SK-N-SH (cell line): ENCODE data around the gene SND1. TPM values are rescaled to one million over a fixed set of nuclear protein-coding genes. Genes with fewer than 3 reads are reported as not detected.

ENCODE experiments used
- CTCF ChIA-PET: fragments of 300-600, 350-600 bp; formaldehyde crosslinking; extraction: SDS; loops from one replicate; lab custom pipeline; 2021; lab: Yijun Ruan, JAX
- POLR2A ChIA-PET: fragments of 350-600 bp; sonication (Branson Sonifier 250); formaldehyde crosslinking; extraction: SDS; loops from one replicate; lab custom pipeline; 2020; ENCODE audit warnings: antibody characterized with exemption, inconsistent platforms; lab: Yijun Ruan, JAX
- DNase-seq: peaks from one replicate; pipeline ENCODE4 v3.0.0; 2012
- H2AFZ ChIP-seq: fragments of 200-600 bp; sonication (generic); 2 replicates; pipeline ENCODE4 v1.8.1; 2016; ENCODE audit warnings: antibody characterized with exemption, mild to moderate bottlenecking, low read depth
- H3F3A ChIP-seq: fragments of 200-600 bp; sonication (generic); replicated peaks from 2 replicates; pipeline ENCODE3; 2016; ENCODE audit warnings: antibody characterized with exemption, mild to moderate bottlenecking; ENCODE audit not compliant: insufficient read depth
- H3K27ac ChIP-seq, 2 experiments: fragments of 200-500 bp in 1 of 2; fragments of 200-600 bp in 1 of 2; sonication (Bioruptor generic) in 1 of 2; sonication (generic), shearing (Covaris generic) in 1 of 2; 2 replicates each; pipeline versions ENCODE4 v1.5.1 to v1.6.1; 2014 to 2016; ENCODE audit warnings: low read depth in 2 of 2, inconsistent platforms in 1 of 2, low read length in 1 of 2, mild to moderate bottlenecking in 1 of 2, mixed read lengths in 1 of 2
- H3K27me3 ChIP-seq: fragments of 200-600 bp; sonication (generic), shearing (Covaris generic); 2 replicates; pipeline ENCODE4 v1.6.1; 2016; ENCODE audit warnings: mixed run types; ENCODE audit not compliant: insufficient read depth
- H3K36me3 ChIP-seq, 2 experiments: fragments of 200-500 bp in 1 of 2; fragments of 200-600 bp in 1 of 2; sonication (Bioruptor generic) in 1 of 2; sonication (generic) in 1 of 2; replicated peaks in 1 of 2; 2 replicates each; pipeline versions ENCODE3 to v1.5.1; 2014 to 2016; ENCODE audit warnings: low read length in 1 of 2, mild to moderate bottlenecking in 1 of 2; ENCODE audit not compliant: insufficient read depth in 2 of 2, control insufficient read depth in 1 of 2
- H3K4me1 ChIP-seq, 2 experiments: fragments of 200-500 bp in 1 of 2; fragments of 200-600 bp in 1 of 2; sonication (Bioruptor generic) in 1 of 2; sonication (generic), shearing (Covaris generic) in 1 of 2; 2 replicates each; pipeline versions ENCODE4 v1.5.1 to v1.6.1; 2014 to 2016; ENCODE audit warnings: low read depth in 1 of 2, low read length in 1 of 2, mixed run types in 1 of 2; ENCODE audit not compliant: insufficient read depth in 2 of 2, control insufficient read depth in 1 of 2
- H3K4me2 ChIP-seq: fragments of 200-600 bp; sonication (generic), shearing (Covaris generic); 2 replicates; pipeline ENCODE4 v1.6.1; 2017; ENCODE audit warnings: mixed run types
- H3K4me3 ChIP-seq, 2 experiments: fragments of 200-500 bp in 1 of 2; fragments of 200-600 bp in 1 of 2; sonication (Bioruptor generic) in 1 of 2; sonication (generic), shearing (Covaris generic) in 1 of 2; 2 replicates each; pipeline versions ENCODE4 v1.5.1 to v1.8.1; 2014 to 2016; ENCODE audit warnings: low read depth in 2 of 2, inconsistent platforms in 1 of 2, low read length in 1 of 2, mild to moderate bottlenecking in 1 of 2, mixed read lengths in 1 of 2, moderate library complexity in 1 of 2
- H3K79me2 ChIP-seq: fragments of 200-600 bp; sonication (generic); 2 replicates; pipeline ENCODE4 v1.8.1; 2017; ENCODE audit warnings: mild to moderate bottlenecking; ENCODE audit not compliant: insufficient read depth
- H3K9ac ChIP-seq: fragments of 200-600 bp; sonication (generic); 2 replicates; pipeline ENCODE4 v1.6.1; 2017; ENCODE audit warnings: mixed run types
- H3K9me2 ChIP-seq: fragments of 200-600 bp; sonication (generic); 2 replicates; pipeline ENCODE4 v1.6.1; 2017; ENCODE audit warnings: mixed run types
- H3K9me3 ChIP-seq: fragments of 200-600 bp; sonication (generic); 2 replicates; pipeline ENCODE4 v1.6.1; 2017; ENCODE audit warnings: mixed run types, mild to moderate bottlenecking, moderate library complexity
- H4K20me1 ChIP-seq: fragments of 200-600 bp; sonication (generic); 2 replicates; pipeline ENCODE4 v1.6.1; 2017; ENCODE audit warnings: mild to moderate bottlenecking, mixed run types; ENCODE audit not compliant: insufficient read depth
- ELF1 ChIP-seq: IDR thresholded peaks from 2 replicates; pipeline ENCODE4 v1.4.0; 2012
- EP300 ChIP-seq, 2 experiments: IDR thresholded peaks; 2 replicates each; pipeline versions ENCODE4 v1.4.0 to v1.6.1; 2012; ENCODE audit warnings: borderline replicate concordance in 1 of 2, low read depth in 1 of 2, low read length in 1 of 2
- EZH2phosphoT487 ChIP-seq: fragments of 200-600 bp; sonication (generic); IDR thresholded peaks from 2 replicates; pipeline ENCODE4 v1.6.1; 2017; ENCODE audit warnings: low read depth, mixed run types, mild to moderate bottlenecking, antibody characterized with exemption, moderate library complexity, borderline replicate concordance
- FOXJ3 ChIP-seq: sonication (generic); formaldehyde crosslinking; IDR thresholded peaks from 2 replicates; pipeline ENCODE4 v1.5.1; 2020; ENCODE audit warnings: mild to moderate bottlenecking, missing genetic modification reagents
- MAX ChIP-seq: IDR thresholded peaks from 2 replicates; pipeline ENCODE4 v1.4.0; 2012; ENCODE audit warnings: low read depth
- MEF2A ChIP-seq: IDR thresholded peaks from 2 replicates; pipeline ENCODE4 v1.4.0; 2012; ENCODE audit warnings: low read depth, borderline replicate concordance
- NFIC ChIP-seq: IDR thresholded peaks from 2 replicates; pipeline ENCODE4 v1.4.0; 2012; ENCODE audit warnings: borderline replicate concordance
- NRF1 ChIP-seq: IDR thresholded peaks from 2 replicates; pipeline ENCODE4 v1.6.1; 2012; ENCODE audit warnings: low read depth, mild to moderate bottlenecking, low read length
- POLR2AphosphoS5 ChIP-seq: IDR thresholded peaks from 2 replicates; pipeline ENCODE4 v1.6.1; 2012; ENCODE audit warnings: low read depth, low read length
- RAD21 ChIP-seq: IDR thresholded peaks from 2 replicates; pipeline ENCODE4 v1.6.1; 2012; ENCODE audit warnings: mild to moderate bottlenecking, low read length
- REST ChIP-seq: IDR thresholded peaks from 2 replicates; pipeline ENCODE4 v1.6.1; 2012; ENCODE audit warnings: mild to moderate bottlenecking, low read depth, low read length, moderate library complexity
- SIN3A ChIP-seq: IDR thresholded peaks from 2 replicates; pipeline ENCODE4 v1.6.1; 2012; ENCODE audit warnings: low read depth, mild to moderate bottlenecking, low read length, moderate library complexity, borderline replicate concordance
- SMC3 ChIP-seq: IDR thresholded peaks from 2 replicates; pipeline ENCODE4 v1.6.1; 2012; ENCODE audit warnings: low read depth, low read length, improper control_type of control experiment
- TEAD4 ChIP-seq: IDR thresholded peaks from 2 replicates; pipeline ENCODE4 v1.4.0; 2012; ENCODE audit warnings: mild to moderate bottlenecking, borderline replicate concordance; ENCODE audit not compliant: insufficient read depth
- YY1 ChIP-seq: IDR thresholded peaks from 2 replicates; pipeline ENCODE4 v1.4.0; 2012; ENCODE audit warnings: low read depth, mild to moderate bottlenecking
- ZBTB33 ChIP-seq: IDR thresholded peaks from 2 replicates; pipeline ENCODE4 v1.4.0; 2012; ENCODE audit warnings: low read depth, borderline replicate concordance
- polyA plus RNA-seq, 3 experiments: library from polyadenylated mRNA; depleted of rRNA; stranded (reverse); fragments of >200 nt; gene quantifications; 2 replicates each; pipeline ENCODE4 v1.2.3, GENCODE V29; 2012
- TF ChIP-seq, protein P1 (sequence below): fragments of 150-350 bp; IDR thresholded peaks from 2 replicates; pipeline ENCODE4 v1.6.1; 2017; ENCODE audit warnings: antibody characterized with exemption, low read length, low read depth, borderline replicate concordance
- TF ChIP-seq, protein P2 (sequence below): fragments of 200-600 bp; sonication (generic); IDR thresholded peaks from 2 replicates; pipeline ENCODE4 v1.6.1; 2017; ENCODE audit warnings: antibody characterized with exemption, mild to moderate bottlenecking, moderate library complexity
- TF ChIP-seq, protein P3 (sequence below): IDR thresholded peaks from 2 replicates; pipeline ENCODE4 v1.4.0; 2012; ENCODE audit warnings: low read depth, borderline replicate concordance

Gene SND1
- polyA plus RNA-seq, 1 of the 3 experiments (the other 2 are of a cell fraction) = 165 TPM

DNA sequence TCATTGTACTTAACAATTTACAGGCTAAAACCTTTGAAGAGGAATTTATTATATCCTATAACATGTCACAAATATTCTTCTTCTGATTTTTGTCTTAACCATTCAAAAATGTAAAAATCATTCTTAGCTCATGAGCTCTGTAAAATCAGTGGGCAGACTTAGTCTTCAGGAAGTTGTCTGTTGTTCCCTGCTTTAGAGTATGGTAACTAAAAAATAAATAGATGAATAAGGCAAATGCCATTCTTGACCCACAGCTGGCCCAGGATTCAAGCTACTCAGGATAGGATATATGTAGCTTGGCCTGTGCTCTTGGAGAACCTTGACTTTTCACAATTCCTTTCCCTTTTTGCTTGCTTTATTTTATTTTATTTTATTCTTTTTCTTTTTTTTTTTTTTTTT, 327.7 kb downstream of the SND1 start:
- Histone ChIP-seq H3K4me3 (no peak overlapping the region), H3K9ac (no peak overlapping the region), H3K79me2 (no peaks in the 10 kb centered on the region; the same call in 1 of the 2 replicates), H2AFZ (no peak overlapping the region), H3K36me3 (peaks cover 13 to 31% of the 10 kb centered on the region in 2 experiments), H3K27ac (no peak overlapping the region), H3K4me2 (no peak overlapping the region), H3K9me2 (no peaks in the 10 kb centered on the region), H3K4me1 (peaks cover 0 to 12% of the 10 kb centered on the region in 2 experiments; a peak in 1 of 4 replicates), H4K20me1 (no peaks in the 10 kb centered on the region), H3K27me3 (no peaks in the 10 kb centered on the region), H3F3A (peaks cover 8% of the 10 kb centered on the region), H3K9me3 (no peaks in the 10 kb centered on the region)
- DNase-seq = no peak
- CTCF ChIA-PET = interaction anchor here (0.6 to 3.0 kb wide), 4 partner anchors 18 to 230 kb away, joined by 3 to 10 read pairs (median 3); no protein-coding TSS in a partner anchor
- TF ChIP-seq, protein P1, sequence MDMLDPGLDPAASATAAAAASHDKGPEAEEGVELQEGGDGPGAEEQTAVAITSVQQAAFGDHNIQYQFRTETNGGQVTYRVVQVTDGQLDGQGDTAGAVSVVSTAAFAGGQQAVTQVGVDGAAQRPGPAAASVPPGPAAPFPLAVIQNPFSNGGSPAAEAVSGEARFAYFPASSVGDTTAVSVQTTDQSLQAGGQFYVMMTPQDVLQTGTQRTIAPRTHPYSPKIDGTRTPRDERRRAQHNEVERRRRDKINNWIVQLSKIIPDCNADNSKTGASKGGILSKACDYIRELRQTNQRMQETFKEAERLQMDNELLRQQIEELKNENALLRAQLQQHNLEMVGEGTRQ = no peak
- TF ChIP-seq POLR2AphosphoS5 (no peak), NFIC (no peak), SMC3 (no peak), EP300 (IDR thresholded peaks at IDR 0.05; ENCODE audit: borderline replicate concordance in 1 of 2, low read depth in 1 of 2, low read length in 1 of 2) (no peak), EZH2phosphoT487 (no peak), RAD21 (no peak), MEF2A (no peak), YY1 (no peak), SIN3A (no peak), REST (no peak), MAX (no peak), ZBTB33 (no peak), NRF1 (no peak), TEAD4 (no peak), ELF1 (no peak), FOXJ3 (no peak)
- TF ChIP-seq, protein P2, sequence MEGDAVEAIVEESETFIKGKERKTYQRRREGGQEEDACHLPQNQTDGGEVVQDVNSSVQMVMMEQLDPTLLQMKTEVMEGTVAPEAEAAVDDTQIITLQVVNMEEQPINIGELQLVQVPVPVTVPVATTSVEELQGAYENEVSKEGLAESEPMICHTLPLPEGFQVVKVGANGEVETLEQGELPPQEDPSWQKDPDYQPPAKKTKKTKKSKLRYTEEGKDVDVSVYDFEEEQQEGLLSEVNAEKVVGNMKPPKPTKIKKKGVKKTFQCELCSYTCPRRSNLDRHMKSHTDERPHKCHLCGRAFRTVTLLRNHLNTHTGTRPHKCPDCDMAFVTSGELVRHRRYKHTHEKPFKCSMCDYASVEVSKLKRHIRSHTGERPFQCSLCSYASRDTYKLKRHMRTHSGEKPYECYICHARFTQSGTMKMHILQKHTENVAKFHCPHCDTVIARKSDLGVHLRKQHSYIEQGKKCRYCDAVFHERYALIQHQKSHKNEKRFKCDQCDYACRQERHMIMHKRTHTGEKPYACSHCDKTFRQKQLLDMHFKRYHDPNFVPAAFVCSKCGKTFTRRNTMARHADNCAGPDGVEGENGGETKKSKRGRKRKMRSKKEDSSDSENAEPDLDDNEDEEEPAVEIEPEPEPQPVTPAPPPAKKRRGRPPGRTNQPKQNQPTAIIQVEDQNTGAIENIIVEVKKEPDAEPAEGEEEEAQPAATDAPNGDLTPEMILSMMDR = no peak
- TF ChIP-seq, protein P3, sequence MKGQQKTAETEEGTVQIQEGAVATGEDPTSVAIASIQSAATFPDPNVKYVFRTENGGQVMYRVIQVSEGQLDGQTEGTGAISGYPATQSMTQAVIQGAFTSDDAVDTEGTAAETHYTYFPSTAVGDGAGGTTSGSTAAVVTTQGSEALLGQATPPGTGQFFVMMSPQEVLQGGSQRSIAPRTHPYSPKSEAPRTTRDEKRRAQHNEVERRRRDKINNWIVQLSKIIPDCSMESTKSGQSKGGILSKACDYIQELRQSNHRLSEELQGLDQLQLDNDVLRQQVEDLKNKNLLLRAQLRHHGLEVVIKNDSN = no peak
- TF ChIP-seq, all 33 proteins: peak for 0
- POLR2A ChIA-PET = no interaction called here
